Immature natural killer cell (primary cell): ENCODE measurements around the gene CPEB2. TPM values are rescaled to one million over a fixed set of nuclear protein-coding genes. Genes with fewer than 3 reads are reported as not detected.

ENCODE experiments used
- DNase-seq, 3 donors: peaks; one replicate each; pipeline ENCODE4 v3.0.0; 2022; ENCODE audit warnings: mixed read lengths in 1 of 3
- H3K27ac Mint-ChIP-seq, 6 donors: one replicate each; pipeline ENCODE4 v1.8.0; 2020; ENCODE audit warnings: mixed read lengths in 6 of 6, mild to moderate bottlenecking in 5 of 6, inconsistent platforms in 4 of 6, moderate library complexity in 3 of 6
- H3K27me3 Mint-ChIP-seq, 3 donors: one replicate each; pipeline ENCODE4 v1.8.0; 2020 to 2021; ENCODE audit warnings: low read depth in 3 of 3, mild to moderate bottlenecking in 3 of 3, mixed read lengths in 3 of 3, moderate library complexity in 3 of 3, inconsistent platforms in 1 of 3
- H3K36me3 Mint-ChIP-seq, 3 donors: one replicate each; pipeline ENCODE4 v1.8.0; 2020; ENCODE audit warnings: mixed read lengths in 3 of 3, inconsistent platforms in 2 of 3, mild to moderate bottlenecking in 2 of 3
- H3K4me1 Mint-ChIP-seq, 2 donors: one replicate each; pipeline ENCODE4 v1.8.0; 2020; ENCODE audit warnings: inconsistent platforms in 2 of 2, mild to moderate bottlenecking in 2 of 2, mixed read lengths in 2 of 2, moderate library complexity in 1 of 2
- H3K4me3 Mint-ChIP-seq, 5 donors: one replicate each; pipeline ENCODE4 v1.8.0; 2020; ENCODE audit warnings: mild to moderate bottlenecking in 5 of 5, mixed read lengths in 5 of 5, inconsistent platforms in 3 of 5, moderate library complexity in 3 of 5
- H3K9me3 Mint-ChIP-seq, 6 donors: one replicate each; pipeline ENCODE4 v1.8.0; 2020; ENCODE audit warnings: mild to moderate bottlenecking in 6 of 6, mixed read lengths in 6 of 6, inconsistent platforms in 4 of 6, moderate library complexity in 3 of 6
- polyA plus RNA-seq, 3 donors: library from polyadenylated mRNA; unstranded; fragments of 300-500 nt; fragmentation: Illumina TruSeq; gene quantifications; one replicate each; pipeline ENCODE4 v1.2.3, GENCODE V29; 2021

CPEB2 gene
- polyA plus RNA-seq, 3 donors from 2014 or later: 0.74 to 1.8 (median 1.4) TPM

DNA sequence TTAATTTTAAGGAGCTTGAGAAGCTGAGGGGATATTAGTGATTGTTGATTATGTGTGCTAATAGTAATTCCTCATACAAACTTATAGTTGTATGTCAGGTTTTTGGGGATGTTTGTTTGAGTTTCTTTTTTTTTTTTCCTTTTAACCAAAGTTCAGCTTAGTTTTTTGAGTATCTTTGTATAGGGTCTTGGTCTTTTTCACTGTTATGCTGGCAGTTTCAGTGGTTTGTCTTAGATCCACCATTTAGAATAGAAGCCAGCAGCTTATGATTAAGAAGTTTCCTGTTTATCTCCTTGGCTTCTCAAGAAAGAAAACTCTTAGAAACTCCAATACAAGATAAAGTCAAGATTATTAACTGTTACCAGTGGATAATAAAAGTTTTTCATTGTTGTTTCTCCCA is 16.1 kb downstream of the CPEB2 start:
- Mint-ChIP-seq H3K4me3 (no peak overlapping the region), H3K27ac (no peak overlapping the region)
- DNase-seq: no peak

DNA sequence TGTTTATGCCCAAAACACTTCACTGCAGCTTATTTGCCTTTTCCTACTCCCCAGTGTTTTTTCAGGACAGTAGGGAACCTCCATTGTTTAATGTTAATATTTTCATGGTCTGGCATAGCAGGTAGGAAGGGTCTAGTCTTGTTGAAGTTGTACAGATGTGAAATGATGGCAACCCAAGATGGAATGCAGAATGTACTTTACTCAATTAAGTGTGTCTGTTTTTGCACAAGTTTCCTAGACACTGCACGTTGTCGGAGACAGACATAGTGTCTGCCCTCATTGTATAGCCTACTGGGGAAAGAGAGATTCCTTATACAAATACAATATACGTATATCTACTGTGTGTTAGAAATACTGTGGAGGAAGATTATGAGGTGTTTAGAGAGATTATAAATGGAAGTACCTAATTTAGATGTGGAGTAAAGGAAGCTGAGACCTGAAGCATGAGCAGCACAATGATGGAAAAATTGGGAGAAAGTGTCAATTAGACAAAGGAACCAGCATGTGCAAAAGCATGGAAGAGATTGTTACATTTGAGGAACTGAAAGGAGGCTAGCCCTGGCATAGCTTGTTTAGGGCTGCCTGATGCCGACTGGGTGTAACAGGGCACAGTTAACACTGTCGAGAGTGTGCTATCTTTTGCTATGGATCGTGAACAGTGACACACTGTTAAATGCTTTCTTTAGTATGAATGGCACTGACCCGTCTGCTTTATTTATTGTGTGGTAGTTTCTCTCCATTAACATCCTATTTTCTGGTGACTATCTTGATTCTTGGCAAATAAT is 18.4 kb downstream of the CPEB2 start:
- no peaks in the 10 kb centered on the region for H3K27me3 Mint-ChIP-seq
- peaks cover 21 to 51% of the 10 kb centered on the region in 2 donors for H3K4me1 Mint-ChIP-seq
- no peak overlapping the region for H3K4me3 Mint-ChIP-seq
- H3K9me3 Mint-ChIP-seq: no peaks in the 10 kb centered on the region
- peaks cover 8 to 40% (median 13%) of the 10 kb centered on the region in 3 donors for H3K36me3 Mint-ChIP-seq
- no peak for DNase-seq
- H3K27ac Mint-ChIP-seq: peak overlapping the region in 1 of 6 donors; percentile 24

More for the DNA sequence above, 16.1 kb downstream of the CPEB2 start:
- no peaks in the 10 kb centered on the region for H3K27me3 Mint-ChIP-seq
- H3K4me1 Mint-ChIP-seq: peaks cover 15 to 39% of the 10 kb centered on the region in 2 donors
- H3K9me3 Mint-ChIP-seq: no peaks in the 10 kb centered on the region
- H3K36me3 Mint-ChIP-seq: peaks cover 8 to 34% (median 9%) of the 10 kb centered on the region in 3 donors

DNA sequence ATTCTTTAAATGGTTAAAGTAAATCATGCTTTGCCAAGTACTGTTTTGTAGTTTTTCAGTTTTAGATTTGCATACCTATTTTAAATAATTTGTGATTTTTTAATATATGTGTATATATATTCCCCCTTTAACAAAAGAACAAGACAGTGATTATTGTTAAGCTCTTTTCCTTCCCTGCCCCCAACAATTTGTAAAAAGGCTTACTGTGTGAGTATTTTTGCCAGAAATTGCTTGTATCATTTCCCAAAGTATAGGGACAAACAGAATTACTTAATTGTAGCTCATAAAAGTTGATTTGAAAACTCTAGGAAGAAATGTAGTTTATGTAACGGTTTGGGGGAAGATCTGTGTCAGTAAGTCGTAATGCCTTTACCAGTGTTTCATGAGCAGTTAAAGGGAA is 19.0 kb downstream of the CPEB2 start:
- no peak for DNase-seq
- no peaks in the 10 kb centered on the region for H3K9me3 Mint-ChIP-seq
- H3K4me3 Mint-ChIP-seq: no peak overlapping the region
- no peaks in the 10 kb centered on the region for H3K27me3 Mint-ChIP-seq
- peaks cover 22 to 53% of the 10 kb centered on the region in 2 donors for H3K4me1 Mint-ChIP-seq
- H3K27ac Mint-ChIP-seq: peak overlapping the region in 1 of 6 donors; percentile 48
- H3K36me3 Mint-ChIP-seq: peaks cover 8 to 40% (median 13%) of the 10 kb centered on the region in 3 donors

DNA sequence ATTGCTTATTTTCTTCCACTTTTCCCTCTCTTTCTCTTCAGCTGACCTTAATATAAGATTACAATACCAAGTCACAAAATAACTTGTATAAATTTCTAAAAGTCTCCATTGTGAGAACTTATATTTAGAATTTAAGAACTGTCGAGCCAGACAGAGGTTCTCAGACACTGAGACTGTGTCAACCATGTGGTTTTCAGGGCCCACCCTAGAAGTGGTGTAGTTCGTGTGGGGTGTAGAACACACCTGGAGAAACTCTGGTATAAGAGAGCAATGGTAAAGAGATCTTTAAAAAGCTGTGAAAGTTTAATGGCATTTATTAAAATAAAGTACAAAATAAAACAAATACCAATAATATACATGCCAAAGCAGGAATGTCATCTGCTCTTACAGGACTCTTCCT is 19.7 kb downstream of the CPEB2 start:
- peaks cover 8 to 36% (median 13%) of the 10 kb centered on the region in 3 donors for H3K36me3 Mint-ChIP-seq
- DNase-seq: no peak
- H3K4me1 Mint-ChIP-seq: peaks cover 22 to 53% of the 10 kb centered on the region in 2 donors
- no peaks in the 10 kb centered on the region for H3K9me3 Mint-ChIP-seq
- no peaks in the 10 kb centered on the region for H3K27me3 Mint-ChIP-seq
- H3K4me3 Mint-ChIP-seq: no peak overlapping the region
- peak overlapping the region in 5 of 6 donors; percentile 18 to 56 (median 36) for H3K27ac Mint-ChIP-seq

DNA sequence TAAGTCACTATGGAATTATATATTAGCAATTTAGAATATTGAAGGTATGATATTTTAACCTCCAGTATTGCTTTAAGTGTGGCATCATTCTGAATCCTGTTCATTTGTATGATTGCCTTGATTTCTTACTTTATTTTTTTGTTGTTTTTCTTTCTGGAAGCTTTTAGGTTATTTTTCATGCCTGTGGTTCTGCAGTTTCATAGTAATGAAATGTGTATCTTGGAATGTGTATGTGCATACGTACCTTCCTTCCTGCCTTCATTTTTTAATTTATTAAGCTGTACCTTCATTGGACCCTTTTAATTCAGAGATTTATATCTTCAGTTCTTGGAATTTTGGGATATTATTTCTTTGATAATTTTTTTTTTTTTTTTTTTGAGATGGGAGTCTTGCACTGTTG is 22.1 kb downstream of the CPEB2 start:
- Mint-ChIP-seq H3K9me3 (no peaks in the 10 kb centered on the region), H3K27me3 (no peaks in the 10 kb centered on the region), H3K4me3 (no peak overlapping the region), H3K27ac (no peak overlapping the region), H3K4me1 (peaks cover 23 to 67% of the 10 kb centered on the region in 2 donors), H3K36me3 (peaks cover 9 to 29% (median 10%) of the 10 kb centered on the region in 3 donors)
- no peak for DNase-seq

GRCh38 chr4:15025693-15026092 is 23.4 kb downstream of the CPEB2 start:
- H3K27ac Mint-ChIP-seq: no peak overlapping the region

GRCh38 chr4:15027921-15028435 is 25.7 kb downstream of the CPEB2 start:
- Mint-ChIP-seq H3K4me3 (no peak overlapping the region), H3K27me3 (no peaks in the 10 kb centered on the region), H3K27ac (no peak overlapping the region), H3K9me3 (no peaks in the 10 kb centered on the region), H3K4me1 (peaks cover 15 to 49% of the 10 kb centered on the region in 2 donors), H3K36me3 (peaks cover 4 to 15% (median 9%) of the 10 kb centered on the region in 3 donors)
- DNase-seq: no peak

More at GRCh38 chr4:15025693-15026092, 23.4 kb downstream of the CPEB2 start:
- H3K4me3 Mint-ChIP-seq: no peak overlapping the region
- no peak for DNase-seq
- peaks cover 4 to 16% (median 8%) of the 10 kb centered on the region in 3 donors for H3K36me3 Mint-ChIP-seq
- no peaks in the 10 kb centered on the region for H3K27me3 Mint-ChIP-seq
- peaks cover 24 to 60% of the 10 kb centered on the region in 2 donors for H3K4me1 Mint-ChIP-seq
- no peaks in the 10 kb centered on the region for H3K9me3 Mint-ChIP-seq

- H3K36me3 Mint-ChIP-seq: peaks cover 9 to 26% (median 23%) of the 10 kb centered on the region in 3 donors
- no peaks in the 10 kb centered on the region for H3K27me3 Mint-ChIP-seq
- H3K27ac Mint-ChIP-seq: no peak overlapping the region
- H3K9me3 Mint-ChIP-seq: no peaks in the 10 kb centered on the region
- H3K4me3 Mint-ChIP-seq: no peak overlapping the region
- DNase-seq: no peak
- H3K4me1 Mint-ChIP-seq: peaks cover 8 to 52% of the 10 kb centered on the region in 2 donors
These were observed 28.9 kb downstream of the CPEB2 start for GRCh38 chr4:15031197-15031596.

DNA sequence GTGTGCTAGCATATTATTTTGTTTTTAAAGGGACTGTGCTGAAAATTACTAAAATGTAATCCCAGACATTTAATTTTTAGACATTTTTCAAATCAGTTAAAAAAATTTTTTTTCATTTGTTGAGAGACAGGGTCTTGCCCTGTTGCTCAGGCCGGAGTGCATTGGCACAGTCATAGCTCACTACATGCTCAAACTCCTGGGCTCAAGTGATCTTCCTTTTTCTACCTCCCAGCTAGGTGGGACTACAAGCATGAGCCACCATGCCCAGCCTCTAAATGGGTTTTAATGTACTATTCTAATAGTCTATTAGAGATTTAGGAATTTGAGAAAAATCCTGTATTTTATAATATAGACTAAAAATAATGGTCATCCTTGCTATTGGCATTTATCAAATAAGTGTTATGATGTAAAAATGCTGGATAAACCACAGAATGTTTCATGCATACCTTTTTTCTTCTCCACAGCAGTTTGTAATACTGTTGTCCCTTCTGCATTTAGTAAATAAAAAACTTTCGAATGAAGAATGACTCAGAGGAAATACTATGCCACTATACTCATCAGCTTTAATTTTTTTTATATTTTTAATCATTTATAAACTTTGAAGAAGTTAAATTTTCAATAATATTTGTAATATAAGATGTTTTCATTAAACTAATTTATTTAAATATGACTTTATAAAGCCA is 29.9 kb downstream of the CPEB2 start:
- Mint-ChIP-seq H3K27me3 (no peaks in the 10 kb centered on the region), H3K36me3 (peaks cover 8 to 26% (median 23%) of the 10 kb centered on the region in 3 donors), H3K4me3 (no peak overlapping the region), H3K27ac (peak overlapping the region in 1 of 6 donors; percentile 33), H3K4me1 (peaks cover 8 to 56% of the 10 kb centered on the region in 2 donors), H3K9me3 (no peaks in the 10 kb centered on the region)
- DNase-seq: no peak

GRCh38 chr4:15034071-15034764 is 31.9 kb downstream of the CPEB2 start:
- Mint-ChIP-seq H3K4me3 (no peak overlapping the region), H3K27ac (no peak overlapping the region), H3K36me3 (peaks cover 9 to 22% (median 19%) of the 10 kb centered on the region in 3 donors), H3K27me3 (no peaks in the 10 kb centered on the region), H3K9me3 (no peaks in the 10 kb centered on the region), H3K4me1 (peaks cover 10 to 44% of the 10 kb centered on the region in 2 donors)
- DNase-seq: no peak

DNA sequence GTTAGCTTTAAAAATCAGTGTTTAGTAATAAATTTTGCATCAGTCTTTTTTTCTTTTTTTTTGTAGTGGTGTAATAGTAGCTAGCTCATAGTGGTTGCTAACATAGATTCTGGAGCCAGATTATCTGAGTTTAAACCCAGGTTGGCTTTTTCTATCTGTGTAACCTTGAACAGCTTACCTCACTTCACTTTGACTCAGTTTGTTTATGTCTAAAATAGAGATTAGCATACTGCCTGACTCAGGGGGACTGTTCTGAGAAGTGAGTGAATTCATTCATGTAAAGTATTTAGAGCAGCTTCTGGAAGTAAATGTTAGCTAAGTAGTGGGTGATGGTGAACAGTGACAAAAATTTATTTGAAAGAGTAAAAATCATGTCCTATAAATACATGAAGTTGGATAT is 32.9 kb downstream of the CPEB2 start:
- peaks cover 6 to 43% of the 10 kb centered on the region in 2 donors for H3K4me1 Mint-ChIP-seq
- peak overlapping the region in 1 of 6 donors; percentile 29 for H3K27ac Mint-ChIP-seq
- DNase-seq: no peak
- no peaks in the 10 kb centered on the region for H3K9me3 Mint-ChIP-seq
- H3K4me3 Mint-ChIP-seq: no peak overlapping the region
- no peaks in the 10 kb centered on the region for H3K27me3 Mint-ChIP-seq
- H3K36me3 Mint-ChIP-seq: peaks cover 9 to 22% (median 19%) of the 10 kb centered on the region in 3 donors

GRCh38 chr4:15037923-15038541 is 35.8 kb downstream of the CPEB2 start:
- peaks cover 9 to 20% (median 18%) of the 10 kb centered on the region in 3 donors for H3K36me3 Mint-ChIP-seq

DNA sequence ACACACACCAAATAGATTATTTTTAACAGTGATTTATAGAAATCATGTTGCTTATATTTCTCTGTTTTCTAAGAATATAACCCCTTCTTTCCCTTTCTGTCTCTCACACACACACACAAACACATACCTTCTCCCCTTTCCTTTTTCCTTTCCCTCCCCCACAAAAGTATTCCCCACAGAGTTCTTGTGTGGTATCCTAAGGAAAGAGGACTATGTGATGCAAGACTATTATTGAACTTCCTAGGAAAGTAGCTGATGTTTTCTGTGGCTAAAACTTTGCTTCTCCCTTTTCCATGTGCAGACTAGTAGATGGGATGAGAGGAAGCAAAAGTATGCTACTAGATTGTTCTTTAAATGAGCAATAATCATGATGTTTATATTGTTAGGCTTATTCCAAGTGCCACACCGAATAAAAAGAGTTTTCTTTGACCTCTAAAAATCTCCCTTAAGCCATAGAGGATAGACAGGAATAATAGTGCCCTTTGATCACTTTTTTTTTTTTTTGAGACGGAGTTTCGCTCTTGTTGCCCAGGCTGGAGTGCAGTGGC is 38.7 kb downstream of the CPEB2 start:
- H3K4me3 Mint-ChIP-seq: no peak overlapping the region
- no peak for DNase-seq
- H3K27me3 Mint-ChIP-seq: no peaks in the 10 kb centered on the region
- H3K9me3 Mint-ChIP-seq: no peaks in the 10 kb centered on the region
- peak overlapping the region in 2 of 6 donors; percentile 7 to 49 for H3K27ac Mint-ChIP-seq
- H3K36me3 Mint-ChIP-seq: peaks cover 0 to 4% (median 4%) of the 10 kb centered on the region in 3 donors
- peaks cover 4 to 14% of the 10 kb centered on the region in 2 donors for H3K4me1 Mint-ChIP-seq

More at GRCh38 chr4:15037923-15038541, 35.8 kb downstream of the CPEB2 start:
- H3K27ac Mint-ChIP-seq: no peak overlapping the region
- H3K4me1 Mint-ChIP-seq: peaks cover 4 to 31% of the 10 kb centered on the region in 2 donors
- no peaks in the 10 kb centered on the region for H3K9me3 Mint-ChIP-seq
- H3K4me3 Mint-ChIP-seq: no peak overlapping the region
- no peak for DNase-seq
- H3K27me3 Mint-ChIP-seq: no peaks in the 10 kb centered on the region
